Colonic mucosa (tissue), 4 donors: Measurements from ENCODE around the gene DACT3. TPM values are rescaled to one million over a fixed set of nuclear protein-coding genes. Genes with fewer than 3 reads are reported as not detected.
A peak's percentile ranks its signal among the peaks of the same experiment; 100 is the strongest.

Experiments used
- DNase-seq: peaks from one replicate; pipeline ENCODE4 v3.0.0-alpha.2; 2020
- H3K27ac ChIP-seq: fragments of 200-600 bp; one replicate; pipeline ENCODE4 v1.8.0; 2021
- H3K27me3 ChIP-seq: fragments of 200-600 bp; one replicate; pipeline ENCODE4 v1.8.0; 2021
- H3K36me3 ChIP-seq: fragments of 200-600 bp; one replicate; pipeline ENCODE4 v1.8.0; 2021
- H3K4me1 ChIP-seq: fragments of 200-600 bp; one replicate; pipeline ENCODE4 v1.8.0; 2021; ENCODE audit warnings: mild to moderate bottlenecking
- H3K4me3 ChIP-seq: fragments of 200-600 bp; one replicate; pipeline ENCODE4 v1.8.0; 2021
- H3K9ac ChIP-seq, 2 donors: one replicate each; pipeline ENCODE4 v1.7.0; 2013; ENCODE audit warnings: control low read depth in 2 of 2, low read depth in 2 of 2, low read length in 2 of 2
- H3K9me3 ChIP-seq: fragments of 200-600 bp; one replicate; pipeline ENCODE4 v1.8.0; 2021
- CTCF ChIP-seq: fragments of 200-600 bp; IDR thresholded peaks from one replicate; pipeline ENCODE4 v1.8.0; 2022; ENCODE audit warnings: antibody characterized with exemption, mild to moderate bottlenecking
- intact Hi-C: fragments of 100-400 bp; cut with DNase I; formaldehyde crosslinking; loops from one replicate; pipeline ENCODE4 v1.14.1; 2022
- total RNA-seq, 2 donors: library from RNA; stranded (reverse); fragmentation: NEBNext Ultra II Directional in 1 of 2; extraction: Animal tissue kit (Norgen Biotek cat#: 25700) in 1 of 2; gene quantifications; one replicate each; pipeline ENCODE4 v1.2.1, GENCODE V29; 2021
- donor health status: healthy.
- donor health status: DM: no; HTN: no; CAD: no.
- donor health status: DM: no; HTN: no; CAD: no.

The DACT3 gene
- total RNA-seq, result 1 to 10 TPM; 1.6 to 5.3 TPM

GRCh38 chr19:46661020-46661731, at the start of gene DACT3:
Gene DACT3, minus strand, starts transcription at chr19:46661182. Its CDS starts 118 bp downstream, at chr19:46661064.
- H3K27ac ChIP-seq, result peak within 1 kb of the TSS; percentile 51
- H3K9ac ChIP-seq, result peak within 1 kb of the TSS; percentile 55 to 72
- H3K36me3 ChIP-seq, result no peaks in the 10 kb centered on the region
- H3K27me3 ChIP-seq, result peaks cover 30% of the 10 kb centered on the region
- peak; percentile 100 for DNase-seq
- H3K4me3 ChIP-seq, result peak within 1 kb of the TSS; percentile 53
- peaks cover 6% of the 10 kb centered on the region for H3K4me1 ChIP-seq
- intact Hi-C loops, result no loop called here
- TF ChIP-seq CTCF, result no peak
- no peaks in the 10 kb centered on the region for H3K9me3 ChIP-seq

- no peak for DNase-seq
- no peak overlapping the region for H3K4me3 ChIP-seq
- TF ChIP-seq CTCF, result no peak
- H3K9ac ChIP-seq, result no peak overlapping the region
- H3K36me3 ChIP-seq, result no peaks in the 10 kb centered on the region
- no peaks in the 10 kb centered on the region for H3K27me3 ChIP-seq
- peaks cover 6% of the 10 kb centered on the region for H3K4me1 ChIP-seq
- no peak overlapping the region for H3K27ac ChIP-seq
- H3K9me3 ChIP-seq, result no peaks in the 10 kb centered on the region
- intact Hi-C loops, result no loop called here
These were observed 49.7 kb upstream of the DACT3 start for GRCh38 chr19:46710687-46711086.

GRCh38 chr19:46704379-46705076, 43.5 kb upstream of the DACT3 start:
- H3K9ac ChIP-seq, result no peak overlapping the region
- intact Hi-C loops, result no loop called here
- H3K27me3 ChIP-seq, result no peaks in the 10 kb centered on the region
- peak; percentile 88 for DNase-seq
- H3K36me3 ChIP-seq, result peaks cover 20% of the 10 kb centered on the region
- H3K4me3 ChIP-seq, result no peak overlapping the region
- peak; percentile 93 for TF ChIP-seq CTCF
- H3K27ac ChIP-seq, result no peak overlapping the region
- H3K9me3 ChIP-seq, result no peaks in the 10 kb centered on the region
- H3K4me1 ChIP-seq, result no peaks in the 10 kb centered on the region

- intact Hi-C loops, result no loop called here
- no peak overlapping the region for H3K9ac ChIP-seq
- peaks cover 25% of the 10 kb centered on the region for H3K36me3 ChIP-seq
- H3K9me3 ChIP-seq, result no peaks in the 10 kb centered on the region
- H3K4me3 ChIP-seq, result no peak overlapping the region
- no peak overlapping the region for H3K27ac ChIP-seq
- no peaks in the 10 kb centered on the region for H3K27me3 ChIP-seq
- no peaks in the 10 kb centered on the region for H3K4me1 ChIP-seq
- DNase-seq, result no peak
- no peak for TF ChIP-seq CTCF
These were observed 39.7 kb upstream of the DACT3 start for GRCh38 chr19:46700704-46701103.

- H3K27me3 ChIP-seq, result no peaks in the 10 kb centered on the region
- H3K4me3 ChIP-seq, result no peak overlapping the region
- no peak for DNase-seq
- TF ChIP-seq CTCF, result no peak
- no peak overlapping the region for H3K27ac ChIP-seq
- H3K9ac ChIP-seq, result no peak overlapping the region
- peaks cover 40% of the 10 kb centered on the region for H3K36me3 ChIP-seq
- H3K9me3 ChIP-seq, result no peaks in the 10 kb centered on the region
- H3K4me1 ChIP-seq, result no peaks in the 10 kb centered on the region
- intact Hi-C loops, result no loop called here
These were observed 37.7 kb upstream of the DACT3 start for GRCh38 chr19:46698395-46699321.
